Loucy (cell line): ENCODE data around the gene NLRP12.
"Not testable (repeated sequence)": the region's sequence is repeated elsewhere in the genome, so short reads cannot be mapped to it uniquely, and the experiment has no call there.

Experiments used
- EZH2phosphoT487 ChIP-seq: fragments of 200-600 bp; IDR thresholded peaks from 2 replicates; pipeline ENCODE4 v1.6.1; 2018; ENCODE audit warnings: antibody characterized with exemption, mild to moderate bottlenecking, moderate library complexity, borderline replicate concordance
- TF ChIP-seq, protein P1 (sequence below): fragments of 200-600 bp; sonication (generic); conservative IDR thresholded peaks from 2 replicates; pipeline ENCODE4 v1.5.1; 2014; ENCODE audit warnings: mild to moderate bottlenecking, antibody characterized with exemption, low read length

- TF ChIP-seq, protein P1, sequence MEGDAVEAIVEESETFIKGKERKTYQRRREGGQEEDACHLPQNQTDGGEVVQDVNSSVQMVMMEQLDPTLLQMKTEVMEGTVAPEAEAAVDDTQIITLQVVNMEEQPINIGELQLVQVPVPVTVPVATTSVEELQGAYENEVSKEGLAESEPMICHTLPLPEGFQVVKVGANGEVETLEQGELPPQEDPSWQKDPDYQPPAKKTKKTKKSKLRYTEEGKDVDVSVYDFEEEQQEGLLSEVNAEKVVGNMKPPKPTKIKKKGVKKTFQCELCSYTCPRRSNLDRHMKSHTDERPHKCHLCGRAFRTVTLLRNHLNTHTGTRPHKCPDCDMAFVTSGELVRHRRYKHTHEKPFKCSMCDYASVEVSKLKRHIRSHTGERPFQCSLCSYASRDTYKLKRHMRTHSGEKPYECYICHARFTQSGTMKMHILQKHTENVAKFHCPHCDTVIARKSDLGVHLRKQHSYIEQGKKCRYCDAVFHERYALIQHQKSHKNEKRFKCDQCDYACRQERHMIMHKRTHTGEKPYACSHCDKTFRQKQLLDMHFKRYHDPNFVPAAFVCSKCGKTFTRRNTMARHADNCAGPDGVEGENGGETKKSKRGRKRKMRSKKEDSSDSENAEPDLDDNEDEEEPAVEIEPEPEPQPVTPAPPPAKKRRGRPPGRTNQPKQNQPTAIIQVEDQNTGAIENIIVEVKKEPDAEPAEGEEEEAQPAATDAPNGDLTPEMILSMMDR: not testable (repeated sequence)
- not testable (repeated sequence) for TF ChIP-seq EZH2phosphoT487
These were observed 45.8 kb upstream of the NLRP12 start for GRCh38 chr19:53869805-53870484.
